Kidney glomerular epithelial cell (primary cell): ENCODE data around the gene KCND3.

Experiments used
- DNase-seq: peaks from one replicate; lab custom pipeline; 2025; lab: John Stamatoyannopoulos, UW

The KCND3 gene

DNA sequence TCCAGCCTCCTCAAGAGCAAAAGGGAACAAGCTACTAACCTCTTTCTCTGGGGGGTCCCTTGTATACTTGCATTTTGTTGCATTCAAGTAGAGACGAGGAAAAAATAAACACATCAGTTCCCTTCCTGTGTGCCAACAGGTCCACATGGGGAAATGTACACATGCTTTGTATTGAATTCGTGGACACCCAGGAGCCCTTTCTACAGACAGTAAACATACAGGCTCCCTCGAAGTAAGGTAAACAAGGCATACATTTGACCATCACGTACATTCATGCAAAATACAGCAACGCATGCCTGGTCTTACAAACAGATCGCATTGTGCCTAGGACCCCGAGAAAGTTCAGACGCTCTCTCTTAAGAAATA is 1.1 kb downstream of the KCND3 start:
- no peak for DNase-seq

DNA sequence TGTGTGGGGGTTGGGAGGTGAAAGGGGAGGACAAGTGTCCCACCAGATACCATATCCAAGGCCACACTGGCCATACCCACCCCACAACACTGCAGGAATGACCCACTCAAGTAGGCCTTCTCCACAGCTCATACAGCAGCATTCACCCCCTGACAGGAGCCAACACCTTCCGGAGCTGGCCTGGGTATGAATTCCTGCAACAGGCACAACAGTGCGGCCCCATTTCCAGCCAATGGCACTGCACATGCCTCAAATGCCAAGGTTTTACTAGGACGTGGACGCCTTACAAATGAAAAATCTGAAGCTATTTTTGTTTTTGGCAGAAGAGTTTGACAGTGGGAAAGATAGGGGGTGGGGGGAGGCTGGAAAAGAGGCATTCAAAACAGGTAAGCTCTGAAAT is 2.0 kb downstream of the KCND3 start:
- DNase-seq: no peak

- DNase-seq: no peak
Measured at GRCh38 chr1:111983500-111983899, 6.0 kb downstream of the KCND3 start.

- DNase-seq: no peak
Measured at GRCh38 chr1:111982428-111982827, 7.0 kb downstream of the KCND3 start.

- no peak for DNase-seq
Measured at GRCh38 chr1:111981871-111982270, 7.6 kb downstream of the KCND3 start.

DNA sequence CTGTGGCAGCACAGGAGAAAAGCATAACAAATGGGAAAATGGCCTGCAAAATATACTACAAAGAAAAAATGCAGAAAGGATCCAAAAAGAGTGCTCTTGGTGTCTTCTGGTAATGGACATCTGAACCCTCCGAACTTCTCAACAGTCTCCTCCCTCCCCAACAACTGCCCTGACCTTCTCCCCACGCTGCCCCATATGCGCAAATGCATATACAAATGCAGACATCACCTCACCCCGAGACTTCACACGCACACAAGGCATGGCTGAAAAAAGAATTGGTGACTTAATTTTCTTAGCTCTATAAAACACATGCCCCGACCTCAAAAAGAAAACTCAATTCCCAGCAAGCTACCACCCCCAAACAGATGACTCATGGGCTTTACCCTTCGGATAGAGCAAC is 8.4 kb downstream of the KCND3 start:
- no peak for DNase-seq

DNA sequence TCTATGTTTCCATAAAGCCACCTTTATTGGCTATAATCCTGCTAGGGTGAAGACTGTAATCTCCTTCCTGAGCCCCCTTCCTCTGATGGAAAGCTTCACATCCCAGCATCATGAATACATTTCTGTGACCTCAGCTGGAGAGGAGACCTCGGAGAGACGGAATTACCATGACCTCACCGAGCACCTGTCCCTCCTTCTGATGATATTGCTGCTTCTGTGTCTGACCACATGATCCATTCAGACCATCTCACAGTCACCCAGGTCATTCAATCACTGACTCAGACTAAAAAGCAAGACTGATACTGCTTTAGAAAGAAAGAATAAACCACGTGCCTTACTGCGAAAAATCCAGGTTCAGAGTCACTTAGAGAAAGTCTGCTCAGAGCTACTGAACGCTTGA is 8.8 kb downstream of the KCND3 start:
- no peak for DNase-seq

- no peak for DNase-seq
Measured at GRCh38 chr1:111978695-111979094, 10.8 kb downstream of the KCND3 start.

DNA sequence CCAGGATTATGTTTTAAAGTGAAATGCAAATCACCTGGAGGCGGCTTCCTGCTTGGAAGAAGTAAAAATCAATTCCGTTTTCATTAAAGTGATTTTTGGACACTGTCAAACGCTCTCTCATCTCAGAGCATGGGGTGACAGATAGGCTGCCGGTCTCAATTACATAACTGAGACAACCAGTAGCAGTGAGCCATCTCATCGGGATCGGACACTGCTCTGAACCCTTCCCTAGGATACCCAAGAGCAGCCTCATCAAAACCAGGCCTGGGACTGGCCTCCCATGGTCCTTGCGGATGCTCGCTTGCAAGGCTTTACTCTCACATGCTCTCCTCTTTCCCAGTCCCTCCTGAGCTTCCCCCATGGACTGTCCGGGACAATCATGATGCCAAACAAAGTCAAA is 12.1 kb downstream of the KCND3 start:
- DNase-seq: no peak

- DNase-seq: no peak
Measured at GRCh38 chr1:111976842-111977241, 12.6 kb downstream of the KCND3 start.

- no peak for DNase-seq
Measured at GRCh38 chr1:111976332-111976731, 13.1 kb downstream of the KCND3 start.

DNA sequence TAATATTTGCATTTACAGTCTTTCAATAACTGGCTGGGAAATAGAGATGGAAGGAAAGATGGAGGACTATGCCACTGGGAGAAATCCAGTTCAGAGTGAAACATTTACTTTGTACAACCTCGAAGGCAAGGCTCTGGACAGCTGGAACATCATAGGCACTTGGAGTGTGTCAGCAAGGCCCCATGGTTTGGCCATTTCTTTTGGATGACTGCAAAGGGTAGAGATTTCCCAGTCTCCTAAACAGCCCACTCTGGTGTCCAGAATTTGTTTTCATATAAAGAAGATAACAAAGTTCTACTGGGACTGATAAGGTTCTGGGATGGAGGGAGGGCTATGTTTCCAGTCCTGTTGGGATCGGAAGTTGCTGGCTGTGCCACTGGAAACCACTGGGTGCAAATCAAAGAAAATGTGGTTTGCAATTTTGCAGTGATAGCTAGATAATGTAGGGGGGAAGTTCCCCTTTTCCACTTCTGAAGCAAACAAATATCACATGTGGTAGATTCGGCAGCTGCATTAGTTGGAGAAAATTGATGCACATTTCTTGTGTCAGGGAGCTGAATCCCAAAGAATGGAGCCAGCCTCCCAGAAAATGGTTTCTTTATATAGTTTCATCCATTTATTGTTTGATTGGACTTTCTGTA is 16.2 kb downstream of the KCND3 start:
- DNase-seq: no peak

GRCh38 chr1:111971396-111971795 is 18.1 kb downstream of the KCND3 start:
- DNase-seq: no peak

GRCh38 chr1:111968511-111968910 is 21.0 kb downstream of the KCND3 start:
- no peak for DNase-seq

GRCh38 chr1:111967886-111968285 is 21.6 kb downstream of the KCND3 start:
- no peak for DNase-seq

DNA sequence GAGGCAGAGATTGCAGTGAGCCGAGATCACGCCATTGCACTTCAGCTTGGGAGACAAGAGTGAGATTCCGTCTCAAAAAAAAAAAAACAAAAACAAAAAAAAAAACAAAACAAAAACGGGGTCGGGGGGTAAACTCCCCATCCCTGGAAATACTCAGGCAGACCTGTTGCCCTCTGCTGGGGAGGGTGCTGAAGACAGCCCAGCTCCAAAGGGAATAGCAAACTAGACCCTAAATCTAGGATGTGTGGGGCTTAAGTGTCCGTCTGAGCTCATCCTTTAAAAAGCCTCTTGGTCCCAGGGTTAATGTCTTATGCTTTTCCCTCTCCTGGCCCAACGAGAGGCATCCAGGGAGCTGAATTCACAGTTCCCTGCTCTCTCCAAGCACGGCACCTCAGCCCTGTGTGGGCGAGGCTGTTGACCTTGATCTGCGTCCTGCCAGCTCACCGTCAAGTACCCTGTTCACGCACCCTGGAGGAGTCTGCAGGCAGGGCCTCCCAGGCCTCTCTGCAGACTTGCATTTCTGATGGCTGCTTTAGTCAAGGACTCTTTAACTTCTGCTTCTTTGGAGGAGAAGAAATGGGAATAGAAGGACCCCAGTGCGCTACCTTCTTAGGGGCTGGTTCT is 22.3 kb downstream of the KCND3 start:
- no peak for DNase-seq

- DNase-seq: no peak
Measured at GRCh38 chr1:111965781-111966443, 23.6 kb downstream of the KCND3 start.

DNA sequence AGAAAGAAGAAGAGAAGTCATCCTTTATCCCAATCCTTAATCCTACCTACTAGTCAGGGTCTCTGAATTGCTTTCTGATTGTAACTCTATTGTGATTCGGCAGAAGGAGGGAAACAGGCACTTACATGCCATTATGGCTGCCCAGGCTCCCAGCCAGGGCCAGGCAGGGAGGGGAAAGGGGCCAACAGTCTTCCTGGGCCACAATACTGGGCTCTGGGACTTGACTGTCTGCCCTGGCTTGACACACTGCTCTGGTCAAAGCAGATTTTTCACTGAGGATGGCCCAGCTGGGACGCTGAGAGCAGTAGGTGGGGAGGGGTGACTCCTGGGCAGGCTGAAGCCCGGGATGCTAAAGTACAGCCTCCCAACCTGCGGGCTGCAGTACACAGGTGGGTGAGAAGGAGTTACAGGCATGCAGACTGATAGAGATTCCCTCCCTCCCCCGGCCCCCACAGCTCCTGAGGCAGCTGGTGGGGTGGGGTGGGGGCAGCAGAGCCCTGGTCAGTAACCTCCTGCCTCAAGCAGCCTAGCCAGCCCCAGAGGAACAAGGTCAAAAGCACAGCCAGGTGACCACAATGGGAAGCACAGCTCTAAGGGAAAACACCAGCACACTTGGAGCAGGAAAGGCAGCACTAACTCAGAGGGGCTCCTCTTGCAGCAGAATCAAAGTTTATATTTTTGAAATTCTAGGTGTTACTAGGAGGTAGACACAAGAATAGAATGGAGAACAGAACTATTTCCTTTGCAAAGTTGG is 25.3 kb downstream of the KCND3 start:
- DNase-seq: no peak

GRCh38 chr1:111961773-111962565 is 27.5 kb downstream of the KCND3 start:
- no peak for DNase-seq

DNA sequence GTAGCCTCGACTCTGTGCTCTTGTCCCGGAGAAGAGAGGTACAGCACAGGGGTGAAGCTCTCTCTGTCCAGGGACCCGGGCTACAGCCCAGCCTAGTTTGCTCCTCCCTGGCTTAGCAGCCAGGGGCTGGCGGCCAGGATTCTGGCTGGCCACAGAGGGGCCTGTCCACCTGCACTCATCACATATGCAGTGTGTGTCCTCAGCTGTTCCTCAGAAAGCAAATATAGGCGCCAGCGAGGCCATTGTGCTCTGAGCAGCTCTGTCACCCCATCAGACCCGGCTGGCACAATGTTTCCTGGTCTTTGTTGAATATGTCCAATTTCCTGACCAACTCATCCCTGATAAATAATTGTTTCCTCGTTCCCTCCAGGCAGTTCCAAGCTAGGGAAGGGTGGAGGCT is 28.5 kb downstream of the KCND3 start:
- DNase-seq: no peak

DNA sequence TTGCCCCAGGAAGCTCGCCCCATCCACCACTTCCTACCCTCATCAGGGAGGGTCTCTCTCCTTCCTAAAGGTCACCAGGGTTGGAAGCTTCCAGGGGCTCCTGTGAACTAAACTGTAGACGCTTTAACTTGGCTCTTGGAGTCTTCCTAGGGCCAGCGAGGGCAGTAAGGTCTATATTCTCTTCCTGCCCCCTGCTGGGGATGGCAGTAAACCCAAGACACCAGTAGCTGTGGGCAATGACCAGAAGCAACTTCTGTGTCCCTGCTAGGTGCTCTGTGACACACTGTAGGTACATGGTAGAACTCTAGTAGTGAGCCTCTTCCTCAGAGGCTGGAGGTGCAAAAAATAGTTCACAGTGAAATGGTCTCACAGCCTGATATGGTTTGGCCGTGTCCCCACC is 30.0 kb downstream of the KCND3 start:
- no peak for DNase-seq

DNA sequence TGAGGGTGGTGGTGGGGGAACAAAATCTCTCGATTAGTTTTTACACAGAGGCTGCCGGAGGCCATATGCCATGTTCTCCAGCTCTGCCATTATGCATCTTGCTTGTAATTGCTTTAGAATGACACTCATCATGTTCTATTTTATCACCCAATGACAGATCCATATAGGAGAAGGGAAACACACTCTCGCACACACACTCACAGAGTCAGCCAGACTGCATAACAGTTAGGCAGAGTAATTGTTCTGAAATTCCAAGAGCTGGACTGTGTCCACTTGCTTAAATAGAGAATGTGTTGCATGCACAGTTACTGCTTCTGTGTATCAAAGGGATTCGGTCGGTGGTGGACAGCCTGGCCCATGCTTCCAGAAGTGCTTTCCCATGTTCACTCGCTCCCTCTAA is 30.6 kb downstream of the KCND3 start:
- DNase-seq: no peak
